HTERT RPE-1 (cell line): ENCODE measurements around the gene RO60.

Source experiments
- in situ Hi-C: fragments of 300-500 bp; cut with MboI; formaldehyde crosslinking; loops from 4 replicates; pipeline ENCODE4 v1.14.3; 2020; ENCODE audit warnings: low sequenced_read_pairs

RO60 gene

DNA sequence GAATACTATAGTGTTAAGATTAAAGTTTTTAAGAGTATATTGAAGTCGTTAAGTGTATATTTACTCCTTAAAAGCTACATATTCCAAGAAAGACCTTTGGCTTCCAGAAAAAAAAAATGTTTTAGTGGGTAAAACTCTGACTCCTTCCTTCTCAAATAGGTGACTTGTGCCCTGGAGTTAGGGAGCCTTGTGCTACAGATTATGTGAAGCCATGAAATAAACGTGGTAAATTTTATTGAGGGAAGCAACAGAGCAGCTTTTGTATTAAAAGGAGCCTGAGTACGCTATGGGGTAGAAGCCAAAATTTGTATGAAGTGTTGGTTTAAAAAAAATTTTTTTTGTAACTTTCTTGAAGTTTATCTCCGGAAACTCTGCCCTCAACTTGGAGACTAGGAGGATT is 994 bp downstream of the RO60 start:
- in situ Hi-C loops = no loop called here

- in situ Hi-C loops = no loop called here
These were observed 1.5 kb downstream of the RO60 start for GRCh38 chr1:193060938-193061337.

DNA sequence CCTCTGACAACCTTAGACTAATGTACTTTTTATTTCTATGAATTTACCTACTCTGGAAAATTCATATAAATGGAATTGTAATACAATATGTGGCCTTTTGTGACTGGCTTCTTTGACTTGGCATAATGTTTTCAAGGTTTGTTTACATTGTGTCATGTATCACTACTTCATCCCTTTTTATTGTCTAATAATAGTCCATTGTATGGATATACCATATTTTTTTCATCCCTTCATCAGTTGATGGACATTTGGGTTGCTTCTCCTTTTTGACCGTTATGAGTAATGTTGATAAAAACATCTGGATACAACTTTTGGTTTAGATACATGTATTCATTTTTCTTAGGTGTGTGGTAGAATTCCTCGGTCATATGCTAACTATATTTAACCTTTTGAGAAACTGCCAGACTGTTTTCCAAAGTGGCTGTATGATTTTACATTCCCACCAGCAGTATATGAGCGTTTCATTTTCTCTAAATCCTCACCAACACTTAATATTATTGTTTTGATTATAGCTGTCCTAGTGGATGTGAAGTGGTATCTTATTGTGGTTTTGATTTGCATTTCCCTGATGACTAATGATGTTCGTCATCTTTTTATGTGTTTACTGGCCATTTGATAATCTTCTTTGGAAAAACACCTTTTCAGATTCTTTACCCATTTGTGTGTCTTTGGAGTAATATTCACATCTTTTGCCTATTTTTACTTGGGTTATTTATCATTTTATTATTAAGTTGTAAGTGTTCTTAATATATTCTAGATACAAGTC is 3.5 kb downstream of the RO60 start:
- in situ Hi-C loops = no loop called here

GRCh38 chr1:193065954-193066353 is 6.5 kb downstream of the RO60 start:
- in situ Hi-C loops = no loop called here

- in situ Hi-C loops = no loop called here
These were observed 7.2 kb downstream of the RO60 start for GRCh38 chr1:193066606-193067005.

GRCh38 chr1:193068013-193068412 is 8.6 kb downstream of the RO60 start:
- in situ Hi-C loops = no loop called here

GRCh38 chr1:193069748-193070385 is 10.5 kb downstream of the RO60 start:
- in situ Hi-C loops = no loop called here

- in situ Hi-C loops = no loop called here
These were observed 11.0 kb downstream of the RO60 start for GRCh38 chr1:193070386-193070753.

- in situ Hi-C loops = no loop called here
These were observed 11.5 kb downstream of the RO60 start for GRCh38 chr1:193070942-193071341.

- in situ Hi-C loops = no loop called here
These were observed 18.6 kb downstream of the RO60 start for GRCh38 chr1:193077991-193078390.

DNA sequence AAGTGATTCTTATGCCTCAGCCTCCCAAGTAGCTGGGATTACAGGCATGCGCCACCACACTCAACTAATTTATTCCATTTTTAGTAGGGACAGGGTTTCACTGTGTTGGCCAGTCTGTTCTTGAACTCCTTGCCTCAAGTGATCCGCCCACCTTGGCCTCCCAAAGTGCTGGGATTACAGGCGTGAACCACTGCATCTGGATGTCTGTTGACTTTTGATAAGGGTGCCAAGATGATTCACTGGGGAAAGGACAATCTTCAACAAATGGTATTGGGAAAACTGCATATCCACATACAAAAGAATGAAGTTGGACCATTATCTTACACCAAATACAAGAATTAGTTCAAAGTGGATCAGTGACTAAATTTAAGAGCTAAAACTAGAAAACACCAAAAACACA is 19.8 kb downstream of the RO60 start:
- in situ Hi-C loops = no loop called here

DNA sequence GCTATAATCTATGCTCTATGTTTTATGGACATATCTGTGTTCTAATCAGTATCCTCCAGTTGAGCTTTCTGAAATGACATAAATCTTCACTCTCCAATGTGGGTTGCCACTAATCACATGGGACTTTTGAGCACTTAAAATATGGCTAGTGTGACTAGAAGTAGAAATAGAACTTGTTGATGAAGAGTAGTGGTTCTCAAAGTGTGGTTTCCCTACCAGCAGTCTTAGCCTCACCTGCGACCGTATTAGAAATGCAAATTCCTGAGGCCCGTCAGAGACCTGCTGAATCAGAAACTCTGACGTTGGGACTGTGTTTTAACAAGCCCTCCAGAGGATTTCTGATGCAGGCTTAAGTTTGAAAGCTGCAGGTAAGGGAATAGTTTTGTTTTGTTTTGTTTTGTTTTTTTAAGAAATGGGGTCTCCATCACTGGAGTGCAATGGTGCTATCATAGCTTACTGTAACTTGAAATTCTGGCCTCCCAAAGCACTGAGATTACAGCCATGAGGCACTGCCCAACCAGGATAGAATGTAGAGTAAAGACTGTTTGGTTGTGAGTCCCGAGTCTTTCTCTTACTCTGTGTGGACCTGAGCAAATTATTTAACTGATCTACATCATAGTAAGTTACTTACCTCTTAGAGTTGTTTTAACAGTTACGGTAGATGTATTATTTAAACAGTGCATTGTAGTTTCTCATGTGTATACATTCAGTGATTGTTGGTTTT is 24.1 kb downstream of the RO60 start:
- in situ Hi-C loops = no loop called here

- in situ Hi-C loops = no loop called here
These were observed 25.9 kb downstream of the RO60 start for GRCh38 chr1:193085263-193085662.

- in situ Hi-C loops = no loop called here
These were observed 26.9 kb downstream of the RO60 start for GRCh38 chr1:193086342-193086741.

GRCh38 chr1:193087893-193088292 is 28.5 kb downstream of the RO60 start:
- in situ Hi-C loops = no loop called here

DNA sequence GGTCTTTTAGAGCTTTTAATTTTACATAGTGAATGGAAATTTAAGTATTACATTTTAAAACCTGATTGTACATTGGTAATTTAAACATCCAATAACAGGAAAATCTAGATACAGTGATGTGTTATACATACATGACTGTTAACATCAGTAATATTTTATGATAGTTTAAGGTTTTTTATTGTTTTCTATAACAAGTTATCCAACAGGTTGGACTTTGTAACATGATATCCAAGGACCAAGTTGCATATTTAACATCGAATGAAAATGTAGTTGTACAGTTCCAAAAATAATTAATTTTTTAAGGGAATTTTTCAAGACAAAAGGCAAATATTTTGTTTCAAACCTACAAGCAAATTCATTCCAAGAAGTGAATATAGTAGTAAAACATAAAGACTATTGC is 31.5 kb downstream of the RO60 start:
- in situ Hi-C loops = no loop called here

- in situ Hi-C loops = no loop called here
These were observed 34.7 kb downstream of the RO60 start for GRCh38 chr1:193094112-193094511.

DNA sequence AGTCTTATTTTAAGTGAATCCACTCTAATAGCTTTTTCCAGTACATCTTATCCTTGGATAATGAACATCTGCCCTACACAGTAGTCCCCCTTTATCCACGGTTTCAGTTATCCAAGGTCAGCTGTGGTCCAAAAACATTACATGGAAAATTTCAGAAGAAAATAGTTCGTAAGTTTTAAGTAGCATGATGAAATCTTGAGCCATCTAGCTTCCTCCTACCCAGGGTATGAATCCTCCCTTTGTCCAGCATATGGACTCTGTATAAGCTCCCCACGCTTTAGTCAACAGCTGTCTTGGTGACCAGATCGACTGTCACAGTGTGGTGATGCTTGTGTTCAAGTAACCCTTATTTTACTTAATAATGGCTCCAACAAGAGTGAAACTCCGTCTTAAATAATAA is 43.2 kb downstream of the RO60 start:
- in situ Hi-C loops = no loop called here

GRCh38 chr1:193103759-193104501 is 44.5 kb downstream of the RO60 start:
- in situ Hi-C loops = no loop called here

DNA sequence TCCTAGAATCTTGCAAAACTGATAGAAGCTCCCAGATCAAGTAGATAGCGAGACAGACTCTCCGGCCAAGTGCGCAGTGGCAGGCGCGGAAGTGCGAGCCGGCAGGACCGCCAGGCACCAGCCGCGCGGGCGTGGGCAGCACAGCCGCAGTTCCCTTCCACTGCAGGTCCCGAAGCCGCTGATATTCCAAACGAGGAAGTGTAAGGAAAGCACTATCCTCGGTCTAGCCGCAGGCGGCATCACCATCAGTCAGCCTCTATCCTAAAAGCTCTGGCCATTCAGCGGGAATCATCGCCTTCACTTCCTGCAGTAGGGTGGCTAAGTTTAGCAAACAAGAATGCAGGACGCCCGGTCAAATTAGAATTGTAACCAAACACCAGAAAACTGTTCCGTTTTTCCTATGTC is 45.1 kb downstream of the RO60 start:
- in situ Hi-C loops = no loop called here
